Neuron (in vitro differentiated cells): ENCODE measurements around the gene TEN1.

ENCODE experiments used
- H2AFZ ChIP-seq: one replicate; pipeline ENCODE4 v1.6.1; 2013; ENCODE audit warnings: low read depth, mild to moderate bottlenecking, inconsistent platforms, low read length, moderate library complexity
- H3K27me3 ChIP-seq: one replicate; pipeline ENCODE4 v1.6.1; 2013; ENCODE audit warnings: low read length; ENCODE audit not compliant: insufficient read depth
- H3K36me3 ChIP-seq: one replicate; pipeline ENCODE4 v1.6.1; 2013; ENCODE audit warnings: low read length; ENCODE audit not compliant: insufficient read depth
- H3K4me1 ChIP-seq: one replicate; pipeline ENCODE4 v1.6.1; 2013; ENCODE audit warnings: low read length; ENCODE audit not compliant: insufficient read depth
- H3K4me3 ChIP-seq: 2 replicates; pipeline ENCODE4 v1.5.1; 2013; ENCODE audit warnings: mild to moderate bottlenecking, low read length, moderate library complexity
- H3K9me3 ChIP-seq: one replicate; pipeline ENCODE4 v1.6.1; 2013; ENCODE audit warnings: low read length

TEN1 gene

GRCh38 chr17:76049836-76050537, 70.9 kb downstream of the TEN1 start:
- Histone ChIP-seq H3K4me3 (no peak overlapping the region), H3K36me3 (peaks cover 73% of the 10 kb centered on the region), H2AFZ (no peak overlapping the region), H3K4me1 (peaks cover 13% of the 10 kb centered on the region), H3K27me3 (no peaks in the 10 kb centered on the region), H3K9me3 (no peaks in the 10 kb centered on the region)
